BLaER1 (cell line): ENCODE results near the gene STX8.

Experiments used
- H3K27ac ChIP-seq: shearing (Covaris generic); formaldehyde crosslinking; 2 replicates; pipeline ENCODE4 v1.8.1; 2022
- H3K27me3 ChIP-seq: shearing (Covaris generic); formaldehyde crosslinking; 2 replicates; pipeline ENCODE4 v1.8.1; 2022
- H3K36me3 ChIP-seq: shearing (Covaris generic); formaldehyde crosslinking; 2 replicates; pipeline ENCODE4 v1.8.1; 2022
- H3K4me1 ChIP-seq: shearing (Covaris generic); formaldehyde crosslinking; 2 replicates; pipeline ENCODE4 v1.8.1; 2022
- H3K4me2 ChIP-seq: shearing (Covaris generic); formaldehyde crosslinking; 2 replicates; pipeline ENCODE4 v1.8.1; 2022
- H3K4me3 ChIP-seq: shearing (Covaris generic); formaldehyde crosslinking; 2 replicates; pipeline ENCODE4 v1.8.1; 2022
- H3K9ac ChIP-seq: shearing (Covaris generic); formaldehyde crosslinking; 2 replicates; pipeline ENCODE4 v1.8.1; 2022
- H3K9me3 ChIP-seq: shearing (Covaris generic); formaldehyde crosslinking; 2 replicates; pipeline ENCODE4 v1.8.1; 2022
- H4K20me1 ChIP-seq: shearing (Covaris generic); formaldehyde crosslinking; 2 replicates; pipeline ENCODE4 v1.8.1; 2022
- Cebpa-rat ChIP-seq: shearing (Covaris generic); IDR thresholded peaks from 2 replicates; pipeline ENCODE4 v1.8.1; 2022

STX8 gene

GRCh38 chr17:9231449-9232154 lies 344.0 kb downstream of the STX8 start:
- Histone ChIP-seq H3K4me1 (peaks cover 7% of the 10 kb centered on the region), H3K9ac (no peak overlapping the region), H3K9me3 (no peaks in the 10 kb centered on the region), H3K4me2 (no peak overlapping the region), H4K20me1 (peaks cover 60% of the 10 kb centered on the region), H3K27me3 (peaks cover 51% of the 10 kb centered on the region), H3K4me3 (no peak overlapping the region), H3K27ac (no peak overlapping the region), H3K36me3 (no peaks in the 10 kb centered on the region)
- no peak for TF ChIP-seq Cebpa-rat

- H3K4me1 ChIP-seq: peaks cover 10% of the 10 kb centered on the region
- peaks cover 53% of the 10 kb centered on the region for H4K20me1 ChIP-seq
- no peak overlapping the region for H3K9ac ChIP-seq
- TF ChIP-seq Cebpa-rat: no peak
- H3K4me3 ChIP-seq: no peak overlapping the region
- no peak overlapping the region for H3K4me2 ChIP-seq
- no peaks in the 10 kb centered on the region for H3K9me3 ChIP-seq
- no peak overlapping the region for H3K27ac ChIP-seq
- no peaks in the 10 kb centered on the region for H3K36me3 ChIP-seq
- H3K27me3 ChIP-seq: peaks cover 45% of the 10 kb centered on the region
Observed at GRCh38 chr17:9230861-9231260, 344.8 kb downstream of the STX8 start.

- TF ChIP-seq Cebpa-rat: no peak
- Histone ChIP-seq H4K20me1 (peaks cover 48% of the 10 kb centered on the region), H3K36me3 (no peaks in the 10 kb centered on the region), H3K4me2 (no peak overlapping the region), H3K4me1 (peaks cover 10% of the 10 kb centered on the region), H3K27me3 (peaks cover 40% of the 10 kb centered on the region), H3K4me3 (no peak overlapping the region), H3K9me3 (no peaks in the 10 kb centered on the region), H3K9ac (no peak overlapping the region), H3K27ac (no peak overlapping the region)
Observed at GRCh38 chr17:9230346-9230745, 345.3 kb downstream of the STX8 start.

- Histone ChIP-seq H3K9me3 (no peaks in the 10 kb centered on the region), H3K27me3 (peaks cover 37% of the 10 kb centered on the region), H3K4me3 (no peak overlapping the region), H3K36me3 (no peaks in the 10 kb centered on the region), H3K27ac (no peak overlapping the region), H3K9ac (no peak overlapping the region), H3K4me1 (peaks cover 10% of the 10 kb centered on the region), H4K20me1 (peaks cover 44% of the 10 kb centered on the region), H3K4me2 (no peak overlapping the region)
- TF ChIP-seq Cebpa-rat: no peak
Observed at GRCh38 chr17:9229826-9230201, 345.8 kb downstream of the STX8 start.

GRCh38 chr17:9229160-9229825 lies 346.3 kb downstream of the STX8 start:
- no peak overlapping the region for H3K27ac ChIP-seq
- H4K20me1 ChIP-seq: peaks cover 39% of the 10 kb centered on the region

GRCh38 chr17:9228408-9229159 lies 347.0 kb downstream of the STX8 start:
- Histone ChIP-seq H3K9me3 (no peaks in the 10 kb centered on the region), H3K27ac (no peak overlapping the region), H3K27me3 (peaks cover 26% of the 10 kb centered on the region), H4K20me1 (peaks cover 32% of the 10 kb centered on the region), H3K4me3 (no peak overlapping the region), H3K9ac (no peak overlapping the region), H3K36me3 (no peaks in the 10 kb centered on the region), H3K4me2 (no peak overlapping the region), H3K4me1 (peaks cover 12% of the 10 kb centered on the region)
- no peak for TF ChIP-seq Cebpa-rat

More at GRCh38 chr17:9229160-9229825, 346.3 kb downstream of the STX8 start:
- peaks cover 33% of the 10 kb centered on the region for H3K27me3 ChIP-seq
- H3K4me2 ChIP-seq: no peak overlapping the region
- no peak overlapping the region for H3K9ac ChIP-seq
- no peaks in the 10 kb centered on the region for H3K36me3 ChIP-seq
- TF ChIP-seq Cebpa-rat: no peak
- H3K4me1 ChIP-seq: peaks cover 10% of the 10 kb centered on the region
- no peak overlapping the region for H3K4me3 ChIP-seq
- no peaks in the 10 kb centered on the region for H3K9me3 ChIP-seq

- Histone ChIP-seq H3K4me3 (no peak overlapping the region), H3K4me1 (peaks cover 19% of the 10 kb centered on the region), H3K36me3 (no peaks in the 10 kb centered on the region), H4K20me1 (peaks cover 25% of the 10 kb centered on the region), H3K4me2 (no peak overlapping the region), H3K9ac (no peak overlapping the region), H3K9me3 (no peaks in the 10 kb centered on the region), H3K27ac (no peak overlapping the region), H3K27me3 (peaks cover 19% of the 10 kb centered on the region)
- TF ChIP-seq Cebpa-rat: no peak
Observed at GRCh38 chr17:9227819-9228407, 347.7 kb downstream of the STX8 start.

GRCh38 chr17:9226794-9227135 lies 348.9 kb downstream of the STX8 start:
- Histone ChIP-seq H3K9me3 (no peaks in the 10 kb centered on the region), H3K27ac (no peak overlapping the region), H3K27me3 (peaks cover 8% of the 10 kb centered on the region), H3K4me1 (peaks cover 20% of the 10 kb centered on the region), H3K4me2 (peak overlapping the region; percentile 47), H3K36me3 (no peaks in the 10 kb centered on the region), H3K9ac (no peak overlapping the region), H3K4me3 (no peak overlapping the region), H4K20me1 (peaks cover 14% of the 10 kb centered on the region; the same call in 1 of the 2 replicates)
- TF ChIP-seq Cebpa-rat: no peak

- Histone ChIP-seq H3K4me1 (peaks cover 20% of the 10 kb centered on the region), H3K4me3 (no peak overlapping the region), H3K27ac (no peak overlapping the region), H3K4me2 (peak overlapping the region; percentile 47), H4K20me1 (peaks cover 9% of the 10 kb centered on the region; the same call in 1 of the 2 replicates), H3K36me3 (no peaks in the 10 kb centered on the region), H3K27me3 (peaks cover 3% of the 10 kb centered on the region; the same call in 1 of the 2 replicates), H3K9me3 (no peaks in the 10 kb centered on the region), H3K9ac (no peak overlapping the region)
- TF ChIP-seq Cebpa-rat: no peak
Observed at GRCh38 chr17:9226130-9226793, 349.4 kb downstream of the STX8 start.
